ENCODE results near the gene CTR9. TPM values are rescaled to one million over a fixed set of nuclear protein-coding genes. Genes with fewer than 3 reads are reported as not detected.
A peak's percentile ranks its signal among the peaks of the same experiment; 100 is the strongest.

The CTR9 gene
- total and polyA plus RNA-seq, 9 of the 15 experiments (the other 6 are each of a cell fraction or from before 2014, with no cell fraction given), result 25.4 to 79.3 (median 47.3) TPM

DNA sequence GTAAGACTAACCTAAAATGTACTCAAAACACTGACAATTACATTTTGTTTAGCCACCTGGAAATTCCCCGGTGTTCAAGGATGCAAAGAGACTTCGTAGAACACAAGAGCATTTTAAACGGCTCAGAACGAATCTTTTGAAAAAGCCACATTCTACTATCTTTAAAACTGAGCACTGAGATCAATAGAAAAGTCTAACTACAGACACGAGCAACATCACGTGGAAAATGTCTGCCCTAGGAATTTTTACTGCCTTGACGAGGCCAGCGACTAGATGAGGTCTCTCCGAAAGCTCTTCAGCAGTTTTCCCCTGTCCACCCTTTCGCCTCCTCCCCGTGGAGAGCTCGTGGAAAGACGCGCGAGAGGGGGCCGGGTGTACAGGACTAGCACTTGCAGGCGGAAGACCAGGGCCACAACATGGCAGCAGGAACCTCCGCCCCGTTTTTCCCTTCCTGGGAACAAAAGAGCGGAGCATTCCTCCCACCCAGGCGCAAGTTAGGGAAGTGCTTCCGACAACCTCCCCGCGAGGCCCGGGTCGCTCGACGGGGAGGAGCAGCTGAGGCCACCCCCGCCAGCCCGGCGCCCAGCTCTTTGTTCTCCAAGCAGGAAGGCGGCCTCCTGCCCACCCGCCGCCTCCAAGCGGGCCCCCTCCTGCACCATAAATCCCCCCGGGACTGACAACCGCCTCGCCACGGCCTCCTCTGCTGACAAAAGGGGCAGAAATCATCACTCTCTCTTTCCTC, 56.6 kb downstream of the CTR9 start (continued):
- TF ChIP-seq, protein P1, sequence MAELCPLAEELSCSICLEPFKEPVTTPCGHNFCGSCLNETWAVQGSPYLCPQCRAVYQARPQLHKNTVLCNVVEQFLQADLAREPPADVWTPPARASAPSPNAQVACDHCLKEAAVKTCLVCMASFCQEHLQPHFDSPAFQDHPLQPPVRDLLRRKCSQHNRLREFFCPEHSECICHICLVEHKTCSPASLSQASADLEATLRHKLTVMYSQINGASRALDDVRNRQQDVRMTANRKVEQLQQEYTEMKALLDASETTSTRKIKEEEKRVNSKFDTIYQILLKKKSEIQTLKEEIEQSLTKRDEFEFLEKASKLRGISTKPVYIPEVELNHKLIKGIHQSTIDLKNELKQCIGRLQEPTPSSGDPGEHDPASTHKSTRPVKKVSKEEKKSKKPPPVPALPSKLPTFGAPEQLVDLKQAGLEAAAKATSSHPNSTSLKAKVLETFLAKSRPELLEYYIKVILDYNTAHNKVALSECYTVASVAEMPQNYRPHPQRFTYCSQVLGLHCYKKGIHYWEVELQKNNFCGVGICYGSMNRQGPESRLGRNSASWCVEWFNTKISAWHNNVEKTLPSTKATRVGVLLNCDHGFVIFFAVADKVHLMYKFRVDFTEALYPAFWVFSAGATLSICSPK (IDR thresholded peaks at IDR 0.05; ENCODE audit: borderline replicate concordance), result no peak
- TF ChIP-seq SMARCA4 (IDR thresholded peaks at IDR 0.05), result no peak
- TF ChIP-seq, protein P2, sequence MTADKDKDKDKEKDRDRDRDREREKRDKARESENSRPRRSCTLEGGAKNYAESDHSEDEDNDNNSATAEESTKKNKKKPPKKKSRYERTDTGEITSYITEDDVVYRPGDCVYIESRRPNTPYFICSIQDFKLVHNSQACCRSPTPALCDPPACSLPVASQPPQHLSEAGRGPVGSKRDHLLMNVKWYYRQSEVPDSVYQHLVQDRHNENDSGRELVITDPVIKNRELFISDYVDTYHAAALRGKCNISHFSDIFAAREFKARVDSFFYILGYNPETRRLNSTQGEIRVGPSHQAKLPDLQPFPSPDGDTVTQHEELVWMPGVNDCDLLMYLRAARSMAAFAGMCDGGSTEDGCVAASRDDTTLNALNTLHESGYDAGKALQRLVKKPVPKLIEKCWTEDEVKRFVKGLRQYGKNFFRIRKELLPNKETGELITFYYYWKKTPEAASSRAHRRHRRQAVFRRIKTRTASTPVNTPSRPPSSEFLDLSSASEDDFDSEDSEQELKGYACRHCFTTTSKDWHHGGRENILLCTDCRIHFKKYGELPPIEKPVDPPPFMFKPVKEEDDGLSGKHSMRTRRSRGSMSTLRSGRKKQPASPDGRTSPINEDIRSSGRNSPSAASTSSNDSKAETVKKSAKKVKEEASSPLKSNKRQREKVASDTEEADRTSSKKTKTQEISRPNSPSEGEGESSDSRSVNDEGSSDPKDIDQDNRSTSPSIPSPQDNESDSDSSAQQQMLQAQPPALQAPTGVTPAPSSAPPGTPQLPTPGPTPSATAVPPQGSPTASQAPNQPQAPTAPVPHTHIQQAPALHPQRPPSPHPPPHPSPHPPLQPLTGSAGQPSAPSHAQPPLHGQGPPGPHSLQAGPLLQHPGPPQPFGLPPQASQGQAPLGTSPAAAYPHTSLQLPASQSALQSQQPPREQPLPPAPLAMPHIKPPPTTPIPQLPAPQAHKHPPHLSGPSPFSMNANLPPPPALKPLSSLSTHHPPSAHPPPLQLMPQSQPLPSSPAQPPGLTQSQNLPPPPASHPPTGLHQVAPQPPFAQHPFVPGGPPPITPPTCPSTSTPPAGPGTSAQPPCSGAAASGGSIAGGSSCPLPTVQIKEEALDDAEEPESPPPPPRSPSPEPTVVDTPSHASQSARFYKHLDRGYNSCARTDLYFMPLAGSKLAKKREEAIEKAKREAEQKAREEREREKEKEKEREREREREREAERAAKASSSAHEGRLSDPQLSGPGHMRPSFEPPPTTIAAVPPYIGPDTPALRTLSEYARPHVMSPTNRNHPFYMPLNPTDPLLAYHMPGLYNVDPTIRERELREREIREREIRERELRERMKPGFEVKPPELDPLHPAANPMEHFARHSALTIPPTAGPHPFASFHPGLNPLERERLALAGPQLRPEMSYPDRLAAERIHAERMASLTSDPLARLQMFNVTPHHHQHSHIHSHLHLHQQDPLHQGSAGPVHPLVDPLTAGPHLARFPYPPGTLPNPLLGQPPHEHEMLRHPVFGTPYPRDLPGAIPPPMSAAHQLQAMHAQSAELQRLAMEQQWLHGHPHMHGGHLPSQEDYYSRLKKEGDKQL (CRISPR knock-in tag; IDR thresholded peaks at IDR 0.05; ENCODE audit: borderline replicate concordance), result no peak; the same call in 1 of the 2 replicates
- no peak for TF ChIP-seq DACH1 (IDR thresholded peaks at IDR 0.05; ENCODE audit: partially characterized antibody)
- no peak for TF ChIP-seq POLR2AphosphoS2 (IDR thresholded peaks at IDR 0.05; ENCODE audit: low read length)
- TF ChIP-seq, protein P3, sequence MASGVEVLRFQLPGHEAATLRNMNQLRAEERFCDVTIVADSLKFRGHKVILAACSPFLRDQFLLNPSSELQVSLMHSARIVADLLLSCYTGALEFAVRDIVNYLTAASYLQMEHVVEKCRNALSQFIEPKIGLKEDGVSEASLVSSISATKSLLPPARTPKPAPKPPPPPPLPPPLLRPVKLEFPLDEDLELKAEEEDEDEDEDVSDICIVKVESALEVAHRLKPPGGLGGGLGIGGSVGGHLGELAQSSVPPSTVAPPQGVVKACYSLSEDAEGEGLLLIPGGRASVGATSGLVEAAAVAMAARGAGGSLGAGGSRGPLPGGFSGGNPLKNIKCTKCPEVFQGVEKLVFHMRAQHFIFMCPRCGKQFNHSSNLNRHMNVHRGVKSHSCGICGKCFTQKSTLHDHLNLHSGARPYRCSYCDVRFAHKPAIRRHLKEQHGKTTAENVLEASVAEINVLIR (CRISPR knock-in tag; IDR thresholded peaks at IDR 0.05), result no peak
- 0 out of 2 replicates have a peak, but pooled peaks have one; percentile 27 for TF ChIP-seq HBP1 (CRISPR knock-in tag; IDR thresholded peaks at IDR 0.05)
